Measurements from ENCODE around the gene MAP10.

GRCh38 chr1:232786845-232787455 lies 18.3 kb upstream of the MAP10 start:
- TF ChIP-seq ZNF274 (IDR thresholded peaks at IDR 0.05; ENCODE audit: low read length) (no peak), ZNF274 (tag by site-specific recombination; IDR thresholded peaks at IDR 0.05; ENCODE audit: borderline replicate concordance) (no peak), CTCF (tag by site-specific recombination; IDR thresholded peaks at IDR 0.05) (no peak), ZNF146 (tag by site-specific recombination; IDR thresholded peaks at IDR 0.05) (no peak)
